ENCODE measurements around the gene WDTC1. TPM values are rescaled to one million over a fixed set of nuclear protein-coding genes. Genes with fewer than 3 reads are reported as not detected.

The WDTC1 gene
- total RNA-seq, 1 experiment from 2014 or later, result 19.0 TPM

GRCh38 chr1:27297903-27298302 is 63.5 kb downstream of the WDTC1 start:
- Histone ChIP-seq H4K5ac (ENCODE audit: insufficient read length, low read depth, low read length) (no peak overlapping the region), H2BK5ac (ENCODE audit: insufficient read length, low read length) (no peak overlapping the region), H3K4ac (ENCODE audit: low read depth, low read length) (no peak overlapping the region), H2AFZ (ENCODE audit: low read length) (no peak overlapping the region), H3K27ac (ENCODE audit: insufficient read length, low read depth, low read length) (no peak overlapping the region), H3T11ph (ENCODE audit: low read length) (no peak overlapping the region), H2AK5ac (ENCODE audit: insufficient read length, low read length) (no peak overlapping the region), H4K8ac (replicated peaks; ENCODE audit: insufficient read length, low read depth, low read length) (no peak overlapping the region), H4K91ac (ENCODE audit: insufficient read length, low read depth, low read length) (no peak overlapping the region), H3K27me3 (ENCODE audit: insufficient read depth, low read length) (no peaks in the 10 kb centered on the region), H3K23me2 (ENCODE audit: insufficient read length, low read depth, low read length, poor library complexity, severe bottlenecking) (no peaks in the 10 kb centered on the region), H2BK120ac (ENCODE audit: low read depth, low read length, poor library complexity, severe bottlenecking) (no peak overlapping the region), H2BK12ac (ENCODE audit: insufficient read length, low read depth, low read length) (no peak overlapping the region), H4K20me1 (ENCODE audit: control insufficient read depth, insufficient read depth, insufficient read length) (peaks cover 2% of the 10 kb centered on the region), H3K18ac (ENCODE audit: insufficient read length, low read depth, low read length) (no peak overlapping the region), H3K79me2 (ENCODE audit: insufficient read depth, low read length) (no peaks in the 10 kb centered on the region), H3K4me1 (ENCODE audit: insufficient read depth, low read length) (peaks cover 9% of the 10 kb centered on the region; the same call in 1 of the 2 replicates), H3K56ac (ENCODE audit: insufficient read length, low read depth, low read length) (no peak overlapping the region), H2BK20ac (ENCODE audit: low read depth, low read length, poor library complexity, severe bottlenecking) (no peak overlapping the region), H2BK15ac (ENCODE audit: low read depth, low read length) (no peak overlapping the region), H3K4me2 (ENCODE audit: insufficient read depth, insufficient read length, low read length) (no peak overlapping the region), H3K9me3 (ENCODE audit: control insufficient read depth, low read depth, low read length) (no peaks in the 10 kb centered on the region), H3K79me1 (ENCODE audit: insufficient read depth, low read depth, low read length, poor library complexity, severe bottlenecking) (no peaks in the 10 kb centered on the region), H3K23ac (ENCODE audit: insufficient read length, low read depth, low read length) (no peak overlapping the region), H3K9ac (ENCODE audit: extremely low read depth, insufficient read length, low read length) (no peak overlapping the region), H3K14ac (ENCODE audit: insufficient read depth, low read length) (no peak overlapping the region)
- Mint-ChIP-seq H3K4me3 (no peak overlapping the region), H3K27me3 (ENCODE audit: low read depth) (no peaks in the 10 kb centered on the region), H3K36me3 (ENCODE audit: insufficient read depth in 1 of 3, low read depth in 3 of 3) (peaks cover 4 to 10% (median 5%) of the 10 kb centered on the region in 3 experiments; a peak in 4 of 7 replicates), H3K4me1 (peaks cover 29 to 37% of the 10 kb centered on the region in 2 experiments), H3K27ac (no peak overlapping the region), H3K9me3 (no peaks in the 10 kb centered on the region)
- DNase-seq, result no peak
- no CpG with 5 or more reads among the region's 3 CpGs for WGBS (ENCODE audit: extremely low coverage, insufficient read length, low lambda C conversion rate)
- TF ChIP-seq CTCF (conservative IDR thresholded peaks at IDR 0.05), result no peak
